GM12878 (cell line): ENCODE data around the gene CARD19.

Experiments used
- CHD4 ChIP-seq: fragments of 200-600 bp; sonication (generic); IDR thresholded peaks from 2 replicates; pipeline ENCODE4 v1.6.1; 2016; ENCODE audit warnings: mild to moderate bottlenecking
- CTCF ChIP-seq, 3 experiments: IDR thresholded peaks in 2 of 3; conservative IDR thresholded peaks in 1 of 3; 2 replicates each; pipeline ENCODE4 v1.5.1; 2011; ENCODE audit warnings: low read depth in 3 of 3, low read length in 3 of 3, mild to moderate bottlenecking in 3 of 3, control low read depth in 2 of 3, moderate library complexity in 2 of 3, inconsistent platforms in 1 of 3, mixed read lengths in 1 of 3; ENCODE audit not compliant: control insufficient read depth in 2 of 3, insufficient read depth in 1 of 3; ENCODE audit errors: extremely low read depth in 1 of 3
- CUX1 ChIP-seq: IDR thresholded peaks from 2 replicates; pipeline ENCODE4 v1.6.1; 2012; ENCODE audit warnings: improper control_type of control experiment, low read depth, low read length; ENCODE audit not compliant: insufficient replicate concordance
- EZH2 ChIP-seq: IDR thresholded peaks from 2 replicates; pipeline ENCODE4 v1.6.1; 2012; ENCODE audit warnings: low read depth, mild to moderate bottlenecking, control low read depth, inconsistent platforms, low read length, borderline replicate concordance; ENCODE audit not compliant: control insufficient read depth
- JUND ChIP-seq: IDR thresholded peaks from 2 replicates; pipeline ENCODE4 v1.6.1; 2012; ENCODE audit warnings: low read depth, mild to moderate bottlenecking, low read length, improper control_type of control experiment, moderate library complexity
- KLF5 ChIP-seq: fragments of 450-650 bp; IDR thresholded peaks from 2 replicates; pipeline ENCODE4 v1.6.1; 2014; ENCODE audit warnings: mild to moderate bottlenecking; ENCODE audit not compliant: partially characterized antibody
- MXI1 ChIP-seq: fragments of 150-350 bp; IDR thresholded peaks from 2 replicates; pipeline ENCODE4 v1.6.1; 2011; ENCODE audit warnings: low read depth, mild to moderate bottlenecking, inconsistent platforms, low read length, improper control_type of control experiment
- POLR2AphosphoS5 ChIP-seq: IDR thresholded peaks from 2 replicates; pipeline ENCODE4 v1.6.1; 2011; ENCODE audit warnings: mild to moderate bottlenecking, low read length, inconsistent platforms
- REST ChIP-seq: IDR thresholded peaks from 2 replicates; pipeline ENCODE4 v1.6.1; 2012; ENCODE audit warnings: mild to moderate bottlenecking, low read depth, low read length
- TAF1 ChIP-seq: IDR thresholded peaks from 2 replicates; pipeline ENCODE4 v1.6.1; 2011; ENCODE audit warnings: mild to moderate bottlenecking, low read depth, low read length, borderline replicate concordance

GRCh38 chr9:93111001-93111370 lies 15.0 kb downstream of the CARD19 start:
- no peak for TF ChIP-seq MXI1
- TF ChIP-seq REST = no peak
- no peak for TF ChIP-seq CTCF (IDR thresholded peaks at IDR 0.05 in 2 of 3, conservative IDR thresholded peaks at IDR 0.05 in 1 of 3; ENCODE audit: control insufficient read depth in 2 of 3, extremely low read depth in 1 of 3, insufficient read depth in 1 of 3, low read depth in 3 of 3, low read length in 3 of 3)
- TF ChIP-seq TAF1 = no peak
- no peak for TF ChIP-seq POLR2AphosphoS5
- TF ChIP-seq CHD4 = no peak
- no peak for TF ChIP-seq CUX1
- TF ChIP-seq EZH2 = no peak
- TF ChIP-seq KLF5 = no peak
- TF ChIP-seq JUND = no peak
